GM21825 (cell line): ENCODE measurements around the gene RIPOR2.
"Not testable (repeated sequence)": the region's sequence is repeated elsewhere in the genome, so short reads cannot be mapped to it uniquely, and the experiment has no call there.

Source experiments
- ATAC-seq: cut with Tn5 transposase; IDR thresholded peaks from one replicate; pipeline ENCODE4 v1.9.1; 2021; ENCODE audit warnings: mild to moderate bottlenecking, moderate library complexity; ENCODE audit not compliant: unreplicated experiment

The RIPOR2 gene

DNA sequence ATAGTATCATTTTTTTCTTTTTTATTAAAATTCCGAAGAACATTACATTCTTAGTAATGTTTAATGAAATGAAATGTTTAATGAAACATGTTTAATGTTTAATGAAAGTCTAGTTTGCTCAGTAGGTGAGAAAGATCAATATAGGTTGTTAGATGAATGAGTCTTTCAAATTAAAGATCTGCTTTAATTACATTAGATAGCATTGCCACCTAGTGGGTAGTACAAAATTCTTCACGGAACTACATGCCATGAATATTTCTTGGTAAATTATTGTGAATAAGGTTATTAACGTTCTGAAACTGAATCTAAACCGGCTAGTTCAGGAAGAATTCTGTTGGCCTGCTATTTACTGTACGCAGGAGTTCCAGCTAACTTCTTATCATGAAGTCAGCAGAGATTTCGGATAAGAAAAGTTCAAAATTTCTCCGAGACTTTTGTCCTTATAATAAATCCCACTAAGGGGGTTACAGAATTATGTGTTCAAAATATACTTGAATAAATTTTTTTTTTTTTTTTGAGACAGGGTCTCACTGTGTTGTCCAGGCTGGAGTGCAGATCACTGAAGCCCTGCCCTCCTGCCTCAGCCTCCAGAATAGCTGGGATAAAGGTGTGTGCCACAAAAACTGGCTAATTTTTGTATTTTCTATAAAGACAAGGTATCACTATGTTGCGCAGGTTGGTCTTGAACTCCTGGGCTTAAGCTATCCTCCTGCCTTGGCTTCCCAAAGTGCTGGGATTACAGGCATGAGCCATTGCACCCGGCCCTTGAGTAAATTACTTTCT, 168.9 kb downstream of the RIPOR2 start:
- no peak for ATAC-seq

DNA sequence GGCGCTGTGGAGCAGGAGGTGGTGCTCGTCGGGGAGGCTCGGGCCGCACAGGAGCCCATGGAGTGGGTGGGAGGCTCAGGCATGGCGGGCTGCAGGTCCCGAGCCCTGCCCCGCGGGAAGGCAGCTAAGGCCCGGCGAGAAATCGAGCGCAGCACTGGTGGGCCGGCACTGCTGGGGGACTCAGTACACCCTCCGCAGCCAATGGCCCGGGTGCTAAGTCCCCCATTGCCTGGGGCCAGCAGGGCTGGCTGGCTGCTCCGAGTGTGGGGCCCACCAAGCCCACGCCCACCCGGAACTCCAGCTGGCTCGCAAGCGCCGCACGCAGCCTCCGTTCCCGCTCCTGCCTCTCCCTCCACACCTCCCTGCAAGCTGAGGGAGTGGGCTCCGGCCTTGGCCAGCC, 169.8 kb downstream of the RIPOR2 start:
- ATAC-seq = not testable (repeated sequence)

DNA sequence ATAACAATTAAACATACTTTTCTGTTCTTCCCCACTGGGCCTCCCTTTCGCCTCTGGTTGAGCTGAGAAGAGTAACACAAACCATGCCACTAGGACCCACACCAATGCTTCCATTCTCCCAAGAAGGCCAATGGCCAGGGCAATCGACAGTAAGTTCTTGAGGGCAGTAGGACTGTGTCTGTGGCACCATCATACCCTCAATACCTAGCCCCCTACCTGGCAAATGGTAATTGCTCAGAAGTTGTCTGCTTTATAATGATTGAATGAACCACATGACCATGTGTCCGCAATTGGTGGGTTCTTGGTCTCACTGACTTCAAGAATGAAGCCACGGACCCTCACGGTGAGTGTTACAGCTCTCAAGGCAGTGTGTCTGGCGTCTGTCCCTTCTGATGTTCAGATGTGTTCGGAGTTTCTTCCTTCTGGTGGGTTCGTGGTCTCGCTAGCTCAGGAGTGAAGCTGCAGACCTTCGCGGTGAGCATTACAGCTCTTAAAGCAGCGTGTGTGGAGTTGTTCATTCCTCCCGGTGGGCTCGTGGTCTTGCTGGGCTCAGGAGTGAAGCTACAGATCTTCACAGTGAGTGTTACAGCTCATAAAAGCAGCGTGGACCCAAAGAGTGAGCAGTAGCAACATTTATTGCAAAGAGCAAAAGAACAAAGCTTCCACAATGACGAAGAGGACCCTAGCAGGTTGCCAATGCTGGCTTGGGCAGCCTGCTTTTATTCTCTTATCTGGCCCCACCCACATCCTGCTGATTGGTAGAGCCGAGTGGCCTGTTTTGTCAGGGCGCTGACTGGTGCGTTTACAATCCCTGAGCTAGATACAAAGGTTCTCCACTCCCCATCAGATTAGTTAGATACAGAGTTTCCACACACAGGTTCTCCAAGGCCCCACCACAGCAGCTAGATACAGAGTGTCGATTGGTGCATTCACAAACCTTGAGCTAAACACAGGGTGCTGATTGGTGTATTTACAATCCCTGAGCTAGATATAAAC, 170.6 kb downstream of the RIPOR2 start:
- not testable (repeated sequence) for ATAC-seq

DNA sequence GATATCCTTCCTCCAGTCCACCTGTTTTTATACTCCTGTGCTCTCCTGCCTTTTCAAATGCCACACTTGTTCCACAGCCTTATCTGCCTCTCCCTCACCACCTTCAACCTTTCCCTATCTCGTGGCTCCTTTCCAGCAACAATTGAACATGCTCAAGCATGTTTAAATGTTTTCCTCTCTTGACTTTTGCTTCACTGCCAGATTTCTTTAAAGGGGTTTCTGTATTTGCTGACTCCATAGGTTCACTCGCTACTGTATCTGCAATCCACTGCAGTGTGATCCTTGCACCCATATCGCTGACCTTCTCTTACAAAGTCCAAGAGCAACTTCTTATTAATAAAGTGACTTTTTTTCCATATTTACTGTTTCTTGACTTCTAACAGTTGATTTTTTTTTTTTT, 172.2 kb downstream of the RIPOR2 start:
- ATAC-seq = no peak

DNA sequence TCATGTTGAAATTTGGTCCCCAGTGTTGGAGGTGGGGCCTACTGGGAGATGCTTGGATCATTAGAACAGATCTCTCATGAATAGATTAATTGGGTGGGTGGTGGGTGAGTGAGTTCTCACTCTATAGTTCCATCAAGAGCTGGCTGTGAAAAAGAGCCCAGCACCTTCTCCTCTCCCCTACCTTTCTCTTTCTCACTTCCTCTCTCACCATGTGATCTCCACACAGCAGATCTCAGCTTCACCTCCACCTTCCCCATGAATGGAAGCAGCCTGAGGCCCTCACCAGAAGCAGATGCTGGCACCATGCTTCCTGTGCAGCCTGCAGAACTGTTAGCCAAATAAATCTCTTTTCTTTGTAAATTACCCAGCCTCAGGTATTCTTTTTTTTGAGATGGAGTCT, 173.9 kb downstream of the RIPOR2 start:
- no peak for ATAC-seq

DNA sequence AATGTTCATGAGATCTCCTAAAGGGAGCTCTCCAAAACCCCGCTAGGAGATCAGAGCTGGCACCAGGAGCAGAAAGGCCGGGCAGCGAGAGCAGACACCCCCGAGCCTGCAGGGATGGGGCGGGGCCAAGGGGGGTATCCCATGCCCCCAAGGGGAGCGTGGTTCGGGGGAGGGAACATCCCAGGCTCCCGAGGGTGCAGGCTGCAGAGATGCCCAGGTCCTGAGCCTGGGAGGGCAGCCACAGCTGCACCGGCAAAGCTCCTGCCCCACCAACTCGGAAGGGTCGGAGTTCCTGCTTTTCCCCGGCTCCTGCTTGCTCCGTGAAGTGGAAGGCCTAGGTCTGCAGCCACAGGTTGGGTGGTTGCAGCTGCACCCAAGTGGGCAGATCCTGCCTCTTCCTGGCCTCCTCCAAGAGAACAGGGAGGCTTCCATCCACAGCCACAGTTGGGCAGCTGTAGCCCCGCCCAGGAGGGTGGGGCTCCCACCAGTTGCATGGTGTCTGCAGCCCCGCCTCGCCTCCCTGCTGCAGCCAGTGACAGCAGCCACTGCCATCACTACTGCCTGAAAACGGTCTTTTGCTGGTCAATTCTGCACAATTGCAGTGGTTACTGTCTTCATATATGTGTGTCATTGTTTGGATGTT, 174.4 kb downstream of the RIPOR2 start:
- no peak for ATAC-seq

DNA sequence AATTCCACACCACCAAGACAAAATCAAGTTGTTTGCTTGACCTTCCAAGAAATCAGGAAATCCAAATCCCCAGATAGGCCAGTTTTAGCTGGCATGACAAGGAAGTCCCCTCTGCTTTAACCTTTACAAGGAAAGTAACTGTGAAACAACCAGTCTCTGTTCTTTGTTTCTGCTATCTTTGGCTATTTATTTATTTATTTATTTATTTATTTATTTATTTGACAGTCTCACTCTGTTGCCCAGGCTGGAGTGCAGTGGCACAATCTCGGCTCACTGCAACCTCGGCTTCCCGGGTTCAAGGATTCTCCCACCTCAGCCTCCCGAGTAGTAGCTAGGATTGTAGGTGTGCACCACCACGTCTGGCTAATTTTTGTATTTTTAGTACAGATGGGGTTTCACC, 175.6 kb downstream of the RIPOR2 start:
- no peak for ATAC-seq

DNA sequence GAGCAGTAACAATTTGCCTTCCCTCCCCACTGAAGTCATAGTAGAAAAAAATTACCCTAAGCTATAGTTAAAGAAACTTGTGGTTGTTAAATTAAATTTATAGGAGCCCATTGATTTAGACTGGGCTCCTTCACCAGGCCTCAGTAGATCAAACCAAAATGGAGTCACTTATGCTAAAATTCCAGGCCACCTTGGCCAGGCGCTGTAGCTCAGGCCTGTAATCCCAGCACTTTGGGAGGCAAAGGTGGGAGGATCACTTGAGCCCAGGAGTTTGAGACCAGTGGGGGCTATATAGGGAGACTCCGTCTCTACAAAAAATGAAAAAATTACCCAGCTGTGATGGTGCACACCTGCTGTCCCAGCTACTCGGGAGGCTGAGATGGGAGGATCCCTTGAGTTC, 176.0 kb downstream of the RIPOR2 start:
- ATAC-seq = no peak

DNA sequence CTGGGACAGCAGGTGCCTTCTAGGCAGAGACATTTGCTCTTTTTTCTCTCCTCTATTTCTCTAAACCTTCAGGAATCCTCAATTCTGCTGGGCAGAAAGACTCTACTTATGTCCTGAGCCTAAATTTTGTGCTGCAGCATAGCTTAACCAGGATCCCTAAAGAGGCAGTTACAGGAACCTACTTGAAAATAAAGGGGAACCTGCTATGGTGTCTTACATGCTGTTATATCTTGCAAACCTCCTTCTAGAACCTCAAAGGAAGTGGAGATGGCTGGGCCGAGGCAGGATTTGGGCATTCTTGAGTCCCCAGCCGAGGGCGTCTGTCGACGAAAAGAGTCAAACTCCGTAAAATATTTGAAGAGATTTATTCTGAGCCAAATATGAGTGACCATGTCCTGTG, 178.1 kb downstream of the RIPOR2 start:
- ATAC-seq = no peak

DNA sequence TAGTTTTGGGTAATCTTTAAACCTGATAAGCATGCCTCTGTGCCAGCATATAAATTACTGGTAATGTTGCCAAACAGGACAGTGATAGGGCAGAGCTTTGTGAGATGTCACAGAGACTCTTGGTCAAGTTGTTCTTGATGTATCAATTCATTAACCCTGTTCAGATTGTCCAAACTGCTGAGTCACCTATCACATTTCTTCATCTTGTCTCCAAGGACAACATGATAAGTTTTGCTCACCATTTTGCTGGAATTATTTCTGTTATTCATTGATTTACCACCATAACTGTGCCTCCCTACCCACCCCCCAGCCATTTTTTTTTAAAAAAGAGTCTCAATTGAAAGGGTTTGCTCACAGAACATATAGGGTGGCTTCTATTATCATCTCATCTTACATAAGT, 180.5 kb downstream of the RIPOR2 start:
- ATAC-seq = no peak

DNA sequence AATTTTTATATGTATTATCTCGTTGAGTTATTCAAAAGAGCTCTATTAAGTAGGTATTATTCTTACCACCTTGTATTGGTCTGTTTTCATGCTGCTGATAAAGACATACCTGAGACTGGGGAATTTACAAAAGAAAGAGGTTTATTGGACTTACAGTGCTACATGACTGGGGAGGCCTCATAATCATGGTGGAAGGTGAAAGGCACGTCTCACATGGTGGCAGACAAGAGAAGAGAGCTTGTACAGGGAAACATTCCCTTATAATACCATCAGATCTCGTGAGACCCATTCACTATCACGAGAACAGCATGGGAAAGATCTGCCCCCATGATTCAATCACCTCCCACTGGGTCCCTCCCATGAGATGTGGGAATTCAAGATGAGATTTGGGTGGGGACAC, 181.4 kb downstream of the RIPOR2 start:
- ATAC-seq = not testable (repeated sequence)
